ENCODE measurements around the gene CPLANE2.
"Not testable (repeated sequence)": the region's sequence is repeated elsewhere in the genome, so short reads cannot be mapped to it uniquely, and the experiment has no call there.

Gene CPLANE2

GRCh38 chr1:16229976-16230740 is 6.8 kb downstream of the CPLANE2 start:
- DNase-seq, result no peak

- DNase-seq, result no peak
Observed at GRCh38 chr1:16226490-16227179, 10.3 kb downstream of the CPLANE2 start.

GRCh38 chr1:16226129-16226489 is 10.9 kb downstream of the CPLANE2 start:
- no peak for DNase-seq

- DNase-seq, result no peak
Observed at GRCh38 chr1:16224472-16224871, 12.5 kb downstream of the CPLANE2 start.

- not testable (repeated sequence) for DNase-seq
Observed at GRCh38 chr1:16222716-16223115, 14.3 kb downstream of the CPLANE2 start.

- DNase-seq, result no peak
Observed at GRCh38 chr1:16221499-16221898, 15.5 kb downstream of the CPLANE2 start.

- DNase-seq, result no peak
Observed at GRCh38 chr1:16219968-16220500, 16.9 kb downstream of the CPLANE2 start.

GRCh38 chr1:16218674-16219071 is 18.3 kb downstream of the CPLANE2 start:
- no peak for DNase-seq

- no peak for DNase-seq
Observed at GRCh38 chr1:16218014-16218673, 18.8 kb downstream of the CPLANE2 start.

- peak; percentile 93 for DNase-seq
Observed at GRCh38 chr1:16217061-16217785, 19.8 kb downstream of the CPLANE2 start.

GRCh38 chr1:16215882-16216753 is 20.9 kb downstream of the CPLANE2 start:
- DNase-seq, result peak; percentile 62

- not testable (repeated sequence) for DNase-seq
Observed at GRCh38 chr1:16215240-16215639, 21.7 kb downstream of the CPLANE2 start.

- DNase-seq, result not testable (repeated sequence)
Observed at GRCh38 chr1:16213544-16213943, 23.4 kb downstream of the CPLANE2 start.

- no peak for DNase-seq
Observed at GRCh38 chr1:16213013-16213412, 24.0 kb downstream of the CPLANE2 start.

- DNase-seq, result no peak
Observed at GRCh38 chr1:16212251-16212961, 24.6 kb downstream of the CPLANE2 start, which contains the start of gene ARHGEF19. Gene ARHGEF19 (minus strand): TSS chr1:16212652. CDS start chr1:16209054, 3,598 bp downstream.

GRCh38 chr1:16211824-16212223 is 25.2 kb downstream of the CPLANE2 start:
- DNase-seq, result no peak

GRCh38 chr1:16210581-16210980 is 26.4 kb downstream of the CPLANE2 start:
- no peak for DNase-seq

GRCh38 chr1:16209847-16210407 is 27.1 kb downstream of the CPLANE2 start:
- no peak for DNase-seq

GRCh38 chr1:16209132-16209846 is 27.7 kb downstream of the CPLANE2 start:
- no peak for DNase-seq
